RWPE1 (cell line): Measurements from ENCODE around the gene SYT1.

Experiments
- CTCF ChIA-PET: fragments of 350-600 bp; sonication (Branson Sonifier 250); formaldehyde crosslinking; extraction: SDS; loops from one replicate; lab custom pipeline; 2021; lab: Yijun Ruan, JAX
- POLR2A ChIA-PET: fragments of 400-600 bp; formaldehyde crosslinking; extraction: SDS; loops from one replicate; lab custom pipeline; 2020; ENCODE audit warnings: antibody characterized with exemption; ENCODE audit not compliant: low non-redundant PET; lab: Yijun Ruan, JAX
- DNase-seq: peaks from one replicate; pipeline ENCODE4 v3.0.0; 2012; ENCODE audit warnings: low spot score
- H3K27ac ChIP-seq: fragments of 450-650 bp; 2 replicates; pipeline ENCODE4 v1.5.1; 2017
- CTCF ChIP-seq: fragments of 450-650 bp; conservative IDR thresholded peaks from 2 replicates; pipeline ENCODE4 v1.5.1; 2017; ENCODE audit warnings: low read depth, mild to moderate bottlenecking

The SYT1 gene

DNA sequence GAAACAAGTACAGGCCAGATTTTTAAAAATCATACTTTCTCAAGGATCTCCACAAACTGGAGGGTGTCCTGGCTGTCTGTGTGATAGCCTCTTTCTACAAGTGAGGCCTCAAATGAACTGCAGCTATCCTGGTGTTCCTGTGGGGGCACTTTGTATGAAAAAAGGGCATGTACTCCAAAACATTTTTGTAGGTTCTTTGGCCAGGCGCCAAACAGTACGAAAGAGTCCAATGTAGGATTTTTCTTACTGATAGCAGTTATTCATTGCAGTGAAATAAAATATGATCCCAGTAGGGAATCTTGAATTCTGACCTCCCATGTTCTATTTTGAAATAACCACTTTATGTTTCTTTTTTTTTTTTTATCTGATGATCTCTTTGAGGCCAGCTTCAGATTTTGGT is 444.5 kb downstream of the SYT1 start:
- CTCF ChIA-PET: interaction anchor here (0.6 kb wide), 1 partner anchor 1126 kb away, joined by 3 read pairs; no protein-coding TSS in a partner anchor
- no peak for DNase-seq
- no peak for TF ChIP-seq CTCF
- POLR2A ChIA-PET: no interaction called here
- H3K27ac ChIP-seq: no peak overlapping the region

- TF ChIP-seq CTCF: no peak
- no peak for DNase-seq
- H3K27ac ChIP-seq: no peak overlapping the region
- ChIA-PET POLR2A (no interaction called here), CTCF (no interaction called here)
These were observed 452.7 kb downstream of the SYT1 start for GRCh38 chr12:79317179-79317847.

DNA sequence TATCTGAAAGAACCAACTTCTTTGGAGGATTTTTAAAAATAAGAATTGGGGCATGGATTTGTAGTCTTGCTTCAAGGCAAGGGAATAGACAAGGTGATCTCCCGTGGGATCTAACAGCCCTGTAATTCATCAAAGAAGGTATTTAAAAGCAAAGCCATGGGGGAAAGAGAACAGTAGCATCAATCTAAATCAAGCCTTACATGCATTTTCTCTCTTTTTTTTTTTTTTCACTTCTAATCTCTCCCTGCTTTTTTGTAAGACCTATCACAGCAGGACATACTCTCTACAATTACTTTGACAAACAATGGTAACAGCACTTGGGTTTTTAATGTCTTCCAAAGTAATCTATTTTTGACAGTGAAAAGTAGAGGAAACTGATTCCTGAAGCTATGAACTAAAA is 458.3 kb downstream of the SYT1 start:
- H3K27ac ChIP-seq: no peak overlapping the region
- DNase-seq: no peak
- no peak for TF ChIP-seq CTCF
- ChIA-PET CTCF (interaction anchor here (0.7 kb wide), 1 partner anchor 30 kb away, joined by 3 read pairs; no protein-coding TSS in a partner anchor), POLR2A (no interaction called here)

DNA sequence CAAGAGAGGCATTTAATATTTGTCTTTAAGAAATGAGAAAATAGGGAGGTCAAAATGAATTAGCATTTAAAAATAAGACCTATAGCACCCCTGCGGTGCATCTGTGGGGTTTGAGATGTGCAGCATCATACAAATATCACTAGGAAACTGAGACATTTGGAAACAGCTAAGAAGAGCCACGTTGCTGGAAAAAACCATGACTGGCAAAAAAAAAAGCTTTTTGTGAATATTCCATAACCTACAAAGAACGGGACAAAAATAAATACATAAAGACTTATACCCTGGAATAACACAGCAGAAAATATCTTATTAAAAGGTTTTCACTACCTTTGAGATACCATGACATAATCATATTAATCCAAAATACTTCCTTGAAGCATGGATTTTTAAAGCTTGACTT is 460.0 kb downstream of the SYT1 start:
- no peak overlapping the region for H3K27ac ChIP-seq
- CTCF ChIA-PET: interaction anchor here (0.7 to 2.3 kb wide), 2 partner anchors 20 to 203 kb away, joined by 3 to 6 read pairs; no protein-coding TSS in a partner anchor
- DNase-seq: no peak
- TF ChIP-seq CTCF: no peak
- POLR2A ChIA-PET: no interaction called here

DNA sequence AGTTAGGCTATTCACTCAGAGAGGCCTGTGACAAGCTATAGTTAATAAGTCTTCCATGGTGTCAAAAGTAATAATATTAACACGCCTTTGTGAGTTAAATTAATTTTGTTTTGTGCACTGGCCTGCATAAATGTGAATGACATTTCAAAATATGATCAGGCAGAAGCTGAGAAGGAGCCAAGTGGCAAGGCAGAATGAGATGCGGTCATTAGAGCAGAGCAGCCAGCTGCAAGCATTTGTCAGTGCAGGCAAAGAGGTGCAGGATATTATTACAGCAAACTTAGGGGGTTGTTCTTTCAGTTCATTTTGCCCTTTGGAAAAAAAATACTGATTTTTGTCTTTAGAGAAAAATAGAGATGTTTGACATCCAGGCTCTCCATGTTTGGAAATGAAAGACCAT is 461.6 kb downstream of the SYT1 start:
- CTCF ChIA-PET: interaction anchor here (2.3 kb wide), 1 partner anchor 19 kb away, joined by 6 read pairs; no protein-coding TSS in a partner anchor
- no peak for DNase-seq
- no peak for TF ChIP-seq CTCF
- H3K27ac ChIP-seq: no peak overlapping the region
- POLR2A ChIA-PET: no interaction called here

DNA sequence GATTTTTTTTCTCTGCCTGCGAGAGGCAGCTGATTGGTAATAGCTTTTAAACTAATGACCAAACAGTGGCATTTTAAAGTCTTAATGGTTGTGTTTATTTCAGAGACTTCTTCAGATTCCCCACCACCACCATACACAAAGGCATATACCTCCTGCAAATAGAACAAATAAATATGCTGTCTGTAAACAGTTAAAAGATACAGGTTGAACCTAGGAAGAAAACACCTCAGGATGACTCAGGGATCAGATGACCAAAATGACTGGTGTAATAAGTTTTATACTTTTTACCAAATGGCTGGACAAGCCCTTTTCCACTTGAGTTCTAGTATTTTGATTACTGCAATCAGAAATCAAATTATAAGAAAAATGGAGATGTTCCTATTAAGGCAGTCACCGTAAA is 462.1 kb downstream of the SYT1 start:
- POLR2A ChIA-PET: no interaction called here

More for the DNA sequence above, 462.1 kb downstream of the SYT1 start:
- no peak overlapping the region for H3K27ac ChIP-seq
- CTCF ChIA-PET: interaction anchor here (0.6 to 2.3 kb wide), 2 partner anchors 18 to 503 kb away, joined by 3 to 6 read pairs; no protein-coding TSS in a partner anchor
- TF ChIP-seq CTCF: no peak
- DNase-seq: no peak
